ENCODE data around the gene SAMD4B.

SAMD4B gene

GRCh38 chr19:39319098-39319891 is 22.9 kb upstream of the SAMD4B start:
- no peak for TF ChIP-seq CTCF (conservative IDR thresholded peaks at IDR 0.05; ENCODE audit: low read depth, low read length)
- no peak for DNase-seq (ENCODE audit: low read depth)
- H3K4me3 ChIP-seq (ENCODE audit: low read length): peak overlapping the region; percentile 58

- no peak for DNase-seq (ENCODE audit: low read depth)
- no peak for TF ChIP-seq CTCF (conservative IDR thresholded peaks at IDR 0.05; ENCODE audit: low read depth, low read length)
- peak overlapping the region; percentile 58 for H3K4me3 ChIP-seq (ENCODE audit: low read length)
These were observed 22.4 kb upstream of the SAMD4B start for GRCh38 chr19:39319892-39320248.

- no peak overlapping the region for H3K4me3 ChIP-seq (ENCODE audit: low read length)
- no peak for TF ChIP-seq CTCF (conservative IDR thresholded peaks at IDR 0.05; ENCODE audit: low read depth, low read length)
- DNase-seq (ENCODE audit: low read depth): no peak
These were observed 20.9 kb upstream of the SAMD4B start for GRCh38 chr19:39321117-39321831.

- no peak overlapping the region for H3K4me3 ChIP-seq (ENCODE audit: low read length)
- DNase-seq (ENCODE audit: low read depth): no peak
- no peak for TF ChIP-seq CTCF (conservative IDR thresholded peaks at IDR 0.05; ENCODE audit: low read depth, low read length)
These were observed 20.4 kb upstream of the SAMD4B start for GRCh38 chr19:39321832-39322176.

GRCh38 chr19:39324242-39324842 is 17.9 kb upstream of the SAMD4B start:
- no peak overlapping the region for H3K4me3 ChIP-seq (ENCODE audit: low read length)
- no peak for TF ChIP-seq CTCF (conservative IDR thresholded peaks at IDR 0.05; ENCODE audit: low read depth, low read length)
- DNase-seq (ENCODE audit: low read depth): no peak

- DNase-seq (ENCODE audit: low read depth): no peak
- H3K4me3 ChIP-seq (ENCODE audit: low read length): no peak overlapping the region
- no peak for TF ChIP-seq CTCF (conservative IDR thresholded peaks at IDR 0.05; ENCODE audit: low read depth, low read length)
These were observed 16.2 kb upstream of the SAMD4B start for GRCh38 chr19:39325778-39326665.

Measured in retinal pigment epithelial cell (primary cell).